Upper lobe of left lung (tissue), 6 donors: Measurements from ENCODE around the gene LGR4. TPM values are rescaled to one million over a fixed set of nuclear protein-coding genes. Genes with fewer than 3 reads are reported as not detected.
A peak's percentile ranks its signal among the peaks of the same experiment; 100 is the strongest.

Experiments
- ATAC-seq, 2 donors: fragments of 200-7000 bp; cut with Tn5 transposase; one replicate each; pipeline ENCODE4 v1.9.1; 2022; ENCODE audit warnings: mild to moderate bottlenecking in 2 of 2, moderate library complexity in 2 of 2; ENCODE audit not compliant: low FRiP score in 2 of 2
- DNase-seq, 2 donors: peaks; one replicate each; pipeline ENCODE4 v3.0.0-alpha.2; 2019 to 2020
- H3K27ac ChIP-seq, 4 donors: fragments of 200-600 bp; sonication (generic); one replicate each; pipeline ENCODE4 v1.5.1; 2016 to 2019
- H3K27me3 ChIP-seq, 4 donors: fragments of 200-600 bp; sonication (generic); one replicate each; pipeline ENCODE4 v1.5.1; 2017 to 2019
- H3K36me3 ChIP-seq, 4 donors: fragments of 200-600 bp; sonication (generic); one replicate each; pipeline ENCODE4 v1.5.1; 2016 to 2019
- H3K4me1 ChIP-seq, 4 donors: fragments of 200-600 bp; sonication (generic); one replicate each; pipeline ENCODE4 v1.5.1; 2018 to 2019
- H3K4me3 ChIP-seq, 4 donors: fragments of 200-600 bp; sonication (generic); one replicate each; pipeline ENCODE4 v1.5.1; 2017 to 2019; ENCODE audit warnings: mild to moderate bottlenecking in 2 of 4, moderate library complexity in 1 of 4
- H3K9me3 ChIP-seq, 4 donors: fragments of 200-600 bp; sonication (generic); one replicate each; pipeline ENCODE4 v1.5.1; 2018 to 2019
- CTCF ChIP-seq, 6 experiments: fragments of 450-650 bp in 4 of 6; fragments of 200-600 bp in 2 of 6; sonication (generic) in 2 of 6; IDR thresholded peaks; one replicate each; pipeline ENCODE4 v1.5.1; 2016 to 2019; ENCODE audit warnings: antibody characterized with exemption in 6 of 6
- EP300 ChIP-seq, 4 donors: sonication (generic); formaldehyde crosslinking; IDR thresholded peaks; one replicate each; pipeline ENCODE4 v1.5.1; 2017; ENCODE audit warnings: antibody characterized with exemption in 4 of 4, control low read depth in 2 of 4
- POLR2A ChIP-seq, 4 donors: fragments of 450-650 bp; IDR thresholded peaks; one replicate each; pipeline ENCODE4 v1.5.1; 2016 to 2017; ENCODE audit warnings: antibody characterized with exemption in 4 of 4, mild to moderate bottlenecking in 2 of 4
- POLR2AphosphoS5 ChIP-seq, 2 donors: sonication (generic); formaldehyde crosslinking; IDR thresholded peaks; one replicate each; pipeline ENCODE4 v1.5.1; 2017; ENCODE audit warnings: antibody characterized with exemption in 2 of 2
- WGBS, 2 donors: methylation state at CpG; one replicate each; pipeline ENCODE4 v1.1.5; 2017 to 2018; 5-methylcytosine and 5-hydroxymethylcytosine counted together
- total RNA-seq, 6 donors: library from RNA; depleted of rRNA in 4 of 6; stranded (reverse); fragments of >200 nt in 4 of 6; gene quantifications; one replicate each; pipeline versions ENCODE4 v1.1.0 to v1.2.1, GENCODE V29; 2016 to 2021
- donor health status: DM: no; HTN: no; CAD: no; lungs with moderate emphysema.
- donor health status: DM: no; HTN: yes; CAD: no; lungs with severe emphysema.

The LGR4 gene
- total RNA-seq, 6 donors from 2014 or later, result 3.1 to 20.2 (median 6.0) TPM

- no peaks in the 10 kb centered on the region for H3K27me3 ChIP-seq
- no peak overlapping the region for H3K4me3 ChIP-seq
- no peak overlapping the region for H3K27ac ChIP-seq
- WGBS, 2 donors, result 78 to 80% methylated on average over 3 of the region's 3 CpGs
- peaks cover 0 to 9% (median 5%) of the 10 kb centered on the region in 4 donors for H3K4me1 ChIP-seq
- ATAC-seq, result no peak
- H3K36me3 ChIP-seq, result no peaks in the 10 kb centered on the region
- no peak for DNase-seq
- no peak for TF ChIP-seq POLR2AphosphoS5 (IDR thresholded peaks at IDR 0.05)
- no peak for TF ChIP-seq EP300 (IDR thresholded peaks at IDR 0.05)
- TF ChIP-seq POLR2A (IDR thresholded peaks at IDR 0.05), result no peak
- TF ChIP-seq CTCF (IDR thresholded peaks at IDR 0.05), result no peak
- no peaks in the 10 kb centered on the region for H3K9me3 ChIP-seq
Measured at GRCh38 chr11:27405134-27405533, 67.5 kb downstream of the LGR4 start.

GRCh38 chr11:27404427-27404826, 68.2 kb downstream of the LGR4 start:
- no peaks in the 10 kb centered on the region for H3K27me3 ChIP-seq
- H3K36me3 ChIP-seq, result no peaks in the 10 kb centered on the region
- no peaks in the 10 kb centered on the region for H3K9me3 ChIP-seq
- no peak for ATAC-seq
- no peak for DNase-seq
- 83 to 85% methylated on average over 2 of the region's 2 CpGs for WGBS, 2 donors
- H3K27ac ChIP-seq, result no peak overlapping the region
- peaks cover 0 to 9% (median 5%) of the 10 kb centered on the region in 4 donors for H3K4me1 ChIP-seq
- no peak for TF ChIP-seq POLR2A (IDR thresholded peaks at IDR 0.05)
- TF ChIP-seq CTCF (IDR thresholded peaks at IDR 0.05), result no peak
- TF ChIP-seq EP300 (IDR thresholded peaks at IDR 0.05), result no peak
- TF ChIP-seq POLR2AphosphoS5 (IDR thresholded peaks at IDR 0.05), result no peak
- H3K4me3 ChIP-seq, result no peak overlapping the region

- H3K36me3 ChIP-seq, result no peaks in the 10 kb centered on the region
- H3K27me3 ChIP-seq, result no peaks in the 10 kb centered on the region
- no peaks in the 10 kb centered on the region for H3K9me3 ChIP-seq
- H3K27ac ChIP-seq, result no peak overlapping the region
- H3K4me3 ChIP-seq, result no peak overlapping the region
- no peak for ATAC-seq
- no peak for DNase-seq
- whole genome bisulfite sequencing, 2 donors, result 86 to 92% methylated on average over 2 of the region's 2 CpGs
- peaks cover 0 to 9% (median 5%) of the 10 kb centered on the region in 4 donors for H3K4me1 ChIP-seq
- TF ChIP-seq EP300 (IDR thresholded peaks at IDR 0.05), result no peak
Measured at GRCh38 chr11:27403195-27403594, 69.4 kb downstream of the LGR4 start.

- TF ChIP-seq CTCF (IDR thresholded peaks at IDR 0.05), result no peak
- no peak for TF ChIP-seq EP300 (IDR thresholded peaks at IDR 0.05)
- no peak for TF ChIP-seq POLR2AphosphoS5 (IDR thresholded peaks at IDR 0.05)
- TF ChIP-seq POLR2A (IDR thresholded peaks at IDR 0.05), result no peak
- DNase-seq (no peak), ATAC-seq (no peak)
- WGBS, 2 donors, result 92 to 95% methylated on average over 2 of the region's 2 CpGs
- Histone ChIP-seq H3K4me3 (no peak overlapping the region), H3K27ac (no peak overlapping the region), H3K36me3 (no peaks in the 10 kb centered on the region), H3K27me3 (no peaks in the 10 kb centered on the region), H3K4me1 (peaks cover 0 to 9% (median 5%) of the 10 kb centered on the region in 4 donors), H3K9me3 (no peaks in the 10 kb centered on the region)
Measured at GRCh38 chr11:27402450-27402849, 70.1 kb downstream of the LGR4 start.

GRCh38 chr11:27401833-27402316, 70.7 kb downstream of the LGR4 start:
- Histone ChIP-seq H3K4me1 (peaks cover 0 to 9% (median 5%) of the 10 kb centered on the region in 4 donors), H3K4me3 (no peak overlapping the region), H3K9me3 (no peaks in the 10 kb centered on the region), H3K27ac (no peak overlapping the region), H3K27me3 (no peaks in the 10 kb centered on the region), H3K36me3 (no peaks in the 10 kb centered on the region)
- DNase-seq (no peak), ATAC-seq (peak; percentile 47 to 75)
- 68 to 74% methylated on average over 5 of the region's 5 CpGs for WGBS, 2 donors
- TF ChIP-seq CTCF (IDR thresholded peaks at IDR 0.05), result no peak
- TF ChIP-seq EP300 (IDR thresholded peaks at IDR 0.05), result peak in 1 of 4 donors; percentile 40
